ES-I3 (cell line): ENCODE results near the gene FNIP2.
"Not testable (repeated sequence)": the region's sequence is repeated elsewhere in the genome, so short reads cannot be mapped to it uniquely, and the experiment has no call there.

Source experiments
- H3K36me3 ChIP-seq: 2 replicates; pipeline ENCODE4 v1.6.1; 2013; ENCODE audit warnings: mild to moderate bottlenecking, low read length, control low read depth, moderate library complexity; ENCODE audit not compliant: insufficient read depth
- H3K4me1 ChIP-seq: 2 replicates; pipeline ENCODE4 v1.6.1; 2013; ENCODE audit warnings: mild to moderate bottlenecking, control low read depth, low read length; ENCODE audit not compliant: insufficient read depth
- H3K9ac ChIP-seq: 2 replicates; pipeline ENCODE4 v1.6.1; 2013; ENCODE audit warnings: low read depth, mild to moderate bottlenecking, low read length, moderate library complexity
- H3K9me3 ChIP-seq: 2 replicates; pipeline ENCODE4 v1.6.1; 2013; ENCODE audit warnings: mild to moderate bottlenecking, low read length, moderate library complexity; ENCODE audit not compliant: control insufficient read depth, insufficient read depth

Gene FNIP2

DNA sequence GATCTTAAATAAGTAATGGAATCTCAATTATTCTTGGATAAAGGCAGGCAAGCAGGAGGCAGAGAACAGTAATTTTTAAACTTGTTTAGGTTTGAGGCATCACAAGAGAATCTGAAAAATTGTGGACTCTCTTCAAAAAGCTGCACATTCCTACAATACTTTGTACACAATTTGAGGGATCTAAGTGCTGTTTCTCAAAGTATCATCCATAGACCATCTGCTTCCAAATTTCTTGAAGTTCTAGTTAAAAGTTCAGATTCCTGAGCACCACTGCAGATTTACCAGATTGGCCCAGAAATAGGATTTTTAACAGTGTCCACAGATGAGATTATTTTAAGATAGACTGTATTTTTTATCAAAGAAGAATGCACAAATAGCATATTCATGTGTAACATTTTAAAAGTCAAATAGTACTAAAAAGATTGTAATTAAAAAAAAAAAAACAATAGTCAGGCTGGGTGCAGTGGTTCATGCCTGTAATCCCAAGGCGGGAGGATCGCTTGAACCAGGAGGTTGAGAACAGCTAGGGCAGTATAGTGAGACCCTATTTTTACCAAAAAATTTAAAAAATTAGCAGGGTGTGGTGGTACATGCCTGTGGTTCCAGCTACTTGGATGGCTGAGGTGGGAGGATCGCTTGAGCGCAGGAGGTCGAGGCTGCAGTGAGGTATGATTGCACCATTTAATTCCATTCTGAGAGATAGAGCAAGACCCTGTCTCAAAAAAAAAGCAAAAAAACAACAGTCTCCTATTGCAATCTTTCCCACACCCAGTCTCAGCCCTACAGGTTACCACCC lies 14.2 kb upstream of the FNIP2 start:
- Histone ChIP-seq H3K9ac (no peak overlapping the region), H3K36me3 (no peaks in the 10 kb centered on the region), H3K4me1 (no peaks in the 10 kb centered on the region), H3K9me3 (no peaks in the 10 kb centered on the region)

DNA sequence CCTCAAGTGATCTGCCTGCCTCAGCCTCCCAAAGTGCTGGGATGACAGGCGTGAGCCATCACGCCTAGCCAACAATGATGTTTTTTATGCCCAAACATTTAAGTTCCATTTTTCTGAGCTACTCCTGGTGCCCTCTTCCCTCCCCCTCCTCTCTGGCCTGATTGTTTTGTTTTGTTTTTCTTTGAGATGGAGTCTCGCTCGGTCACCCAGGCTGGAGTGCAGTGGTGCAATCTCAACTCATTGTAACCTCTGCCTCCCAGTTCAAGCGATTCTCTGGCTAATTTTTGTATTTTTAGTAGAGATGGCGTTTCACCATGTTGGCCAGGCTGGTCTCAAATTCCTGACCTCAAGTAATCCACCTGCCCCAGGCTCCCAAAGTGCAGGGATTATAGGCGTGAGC lies 13.0 kb upstream of the FNIP2 start:
- H3K4me1 ChIP-seq, H3K9me3 ChIP-seq, H3K9ac ChIP-seq, H3K36me3 ChIP-seq: not testable (repeated sequence)

DNA sequence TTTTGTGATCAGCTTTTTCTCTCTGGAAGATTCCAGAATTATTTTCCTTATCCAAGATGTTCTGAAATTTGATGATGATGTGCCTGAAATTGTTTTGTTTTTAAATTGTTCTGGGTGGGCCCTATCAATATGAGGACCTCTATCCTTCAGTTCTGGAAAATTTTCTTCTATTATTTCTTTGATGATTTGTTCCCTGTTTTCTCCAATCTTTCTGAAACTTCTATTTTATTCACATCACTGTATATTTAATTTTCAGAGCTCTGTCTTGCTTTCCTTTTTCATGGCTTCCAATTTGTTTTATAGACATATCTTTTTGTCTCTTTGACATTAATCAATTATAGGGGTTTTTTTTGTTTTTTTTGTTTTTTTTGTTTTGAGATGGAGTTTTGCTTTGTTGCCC lies 12.2 kb upstream of the FNIP2 start:
- Histone ChIP-seq H3K9me3 (no peaks in the 10 kb centered on the region), H3K4me1 (no peaks in the 10 kb centered on the region), H3K36me3 (no peaks in the 10 kb centered on the region), H3K9ac (no peak overlapping the region)

DNA sequence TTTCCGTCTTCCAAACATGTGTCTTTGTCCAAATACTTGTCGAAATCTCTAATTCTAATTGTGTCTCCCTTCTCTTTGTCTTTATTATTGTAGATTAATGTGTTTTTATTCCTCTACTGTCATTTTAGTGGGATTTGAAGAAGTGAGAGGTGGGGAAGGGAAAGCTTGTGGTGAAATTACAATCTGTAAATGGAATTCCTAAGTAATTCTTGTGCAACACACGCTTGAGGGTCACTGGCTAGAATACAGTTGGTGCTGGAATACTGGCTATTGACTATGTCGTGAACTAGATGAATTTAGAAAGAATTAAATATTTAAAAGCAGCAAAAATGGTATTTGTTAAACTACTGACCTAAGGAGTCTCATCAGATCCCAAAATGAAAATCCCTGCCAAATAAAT lies 10.7 kb upstream of the FNIP2 start:
- Histone ChIP-seq H3K9me3 (no peaks in the 10 kb centered on the region), H3K9ac (no peak overlapping the region), H3K36me3 (no peaks in the 10 kb centered on the region), H3K4me1 (no peaks in the 10 kb centered on the region)

DNA sequence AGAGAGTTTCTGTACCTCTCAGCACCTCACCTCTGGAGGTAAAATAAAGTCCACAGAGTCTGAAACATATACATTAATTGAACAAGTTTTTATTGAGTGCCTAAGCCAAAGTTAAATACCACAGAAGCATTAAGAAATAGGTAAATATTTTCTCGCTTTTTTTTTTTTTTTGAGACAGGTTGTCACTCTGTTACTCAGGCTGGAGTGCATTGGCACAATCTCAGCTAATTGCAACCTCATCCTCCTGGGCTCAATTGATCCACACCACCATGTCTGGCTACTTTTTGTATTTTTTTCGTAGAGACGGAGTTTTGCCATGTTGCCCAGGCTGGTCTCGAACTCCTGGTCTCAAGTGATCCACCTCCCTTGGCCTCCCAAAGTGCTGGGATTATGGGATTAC lies 10.1 kb upstream of the FNIP2 start:
- no peaks in the 10 kb centered on the region for H3K4me1 ChIP-seq
- H3K36me3 ChIP-seq: no peaks in the 10 kb centered on the region
- no peaks in the 10 kb centered on the region for H3K9me3 ChIP-seq
- no peak overlapping the region for H3K9ac ChIP-seq

DNA sequence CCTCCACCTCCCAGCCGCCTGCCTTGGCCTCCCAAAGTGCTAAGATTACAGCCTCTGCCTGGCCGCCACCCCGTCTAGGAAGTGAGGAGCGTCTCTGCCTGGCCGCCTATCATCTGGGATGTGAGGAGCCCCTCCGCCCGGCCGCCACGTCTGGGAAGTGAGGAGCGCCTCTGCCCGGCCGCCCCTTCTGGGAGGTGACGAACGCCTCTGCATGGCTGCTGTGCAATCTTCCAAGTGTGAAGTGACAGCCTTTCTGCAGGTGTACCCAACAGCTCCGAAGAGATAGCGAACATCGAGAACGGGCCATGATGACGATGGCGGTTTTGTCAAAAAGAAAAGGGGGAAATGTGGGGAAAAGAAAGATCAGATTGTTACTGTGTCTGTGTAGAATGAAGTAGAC lies 9.3 kb upstream of the FNIP2 start:
- H3K9ac ChIP-seq, H3K4me1 ChIP-seq, H3K36me3 ChIP-seq, H3K9me3 ChIP-seq: not testable (repeated sequence)

DNA sequence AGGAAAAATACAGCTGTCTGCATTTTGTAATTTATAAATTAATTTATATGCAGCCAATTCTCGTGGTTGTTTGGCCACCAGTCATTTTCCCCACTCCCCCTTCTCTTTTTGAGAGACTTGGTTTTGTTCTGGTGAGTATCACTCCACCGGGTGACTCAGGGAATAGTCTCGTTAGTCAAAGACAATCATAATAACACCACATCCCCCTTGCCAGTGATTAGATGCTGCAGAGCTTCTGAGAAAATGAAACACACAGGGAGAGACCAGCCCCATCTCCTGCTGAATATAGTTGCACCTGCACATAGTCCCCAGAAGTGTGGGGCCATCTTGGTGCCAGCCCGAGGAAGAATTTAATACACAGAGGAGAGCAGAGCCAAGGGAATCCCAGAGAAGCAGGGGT lies 8.0 kb upstream of the FNIP2 start:
- Histone ChIP-seq H3K36me3 (no peaks in the 10 kb centered on the region), H3K9ac (no peak overlapping the region)

DNA sequence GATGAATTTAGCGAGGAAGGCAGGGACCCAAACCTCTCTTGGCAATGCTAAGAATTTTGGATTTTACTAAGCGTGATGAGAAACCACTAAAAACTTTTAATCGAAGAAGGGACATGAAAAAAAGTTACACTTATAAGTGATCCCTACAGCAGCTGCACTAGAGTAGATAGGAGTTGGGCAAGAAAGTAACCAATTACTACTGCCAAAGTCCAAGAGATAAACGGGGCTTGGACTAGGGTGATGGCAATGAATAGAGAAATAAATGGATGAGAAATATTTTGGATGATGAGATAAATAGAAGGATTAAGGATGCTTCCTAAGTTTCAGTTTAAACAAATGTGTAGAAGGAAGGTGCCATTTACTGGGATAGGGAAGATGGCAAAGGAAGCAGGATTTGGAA lies 6.3 kb upstream of the FNIP2 start:
- Histone ChIP-seq H3K9me3 (no peaks in the 10 kb centered on the region), H3K9ac (no peak overlapping the region), H3K4me1 (no peaks in the 10 kb centered on the region), H3K36me3 (no peaks in the 10 kb centered on the region)

More for the DNA sequence above, 8.0 kb upstream of the FNIP2 start:
- Histone ChIP-seq H3K9me3 (no peaks in the 10 kb centered on the region), H3K4me1 (no peaks in the 10 kb centered on the region)

DNA sequence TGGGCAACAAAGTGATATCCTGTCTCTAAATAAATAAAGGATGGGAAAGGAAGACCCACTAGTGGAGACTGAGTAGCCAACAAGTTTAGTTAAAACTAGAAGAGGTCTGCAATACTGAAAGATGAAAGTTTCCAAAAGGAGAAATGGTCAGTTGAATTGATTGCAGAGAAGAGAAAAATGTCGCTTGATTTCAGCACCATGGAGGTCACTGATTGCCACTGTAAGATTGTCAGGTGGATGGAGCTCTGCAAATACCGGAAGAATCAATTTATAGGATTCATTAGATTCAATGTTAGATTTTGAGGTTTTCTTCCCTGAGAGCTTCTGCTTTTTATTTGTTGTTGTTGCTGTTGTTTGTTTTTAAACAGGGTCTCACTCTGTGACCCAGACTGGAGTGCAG lies 5.4 kb upstream of the FNIP2 start:
- Histone ChIP-seq H3K4me1 (no peaks in the 10 kb centered on the region), H3K9ac (no peak overlapping the region)

DNA sequence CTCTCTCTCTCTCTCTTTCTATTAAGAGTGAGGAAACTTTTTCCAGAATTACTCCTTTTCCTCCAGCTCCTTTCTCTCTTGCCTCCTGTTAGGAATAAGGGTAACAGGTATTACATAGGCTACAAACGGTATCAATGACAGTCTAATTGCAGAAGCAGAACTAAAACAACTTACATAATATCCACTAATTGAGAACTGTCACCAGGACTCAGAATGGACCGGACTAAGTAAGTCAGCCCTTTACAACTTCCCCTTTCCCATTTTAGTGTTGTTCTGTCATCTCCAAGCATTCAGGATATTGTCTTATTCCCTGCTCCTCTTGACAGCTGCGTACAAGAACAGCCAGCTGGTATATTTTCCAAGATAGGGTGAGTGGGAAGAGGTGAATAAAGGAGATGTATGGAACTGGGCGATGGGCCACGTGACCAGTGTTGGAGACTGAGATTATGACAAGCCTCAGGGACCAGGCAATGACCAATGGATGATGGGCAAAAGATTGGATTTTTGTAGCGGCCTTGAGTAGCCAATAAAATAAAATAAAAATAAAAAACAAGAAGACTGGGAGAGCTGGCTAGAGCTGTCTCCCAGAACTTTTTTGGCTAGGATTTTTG lies 2.3 kb upstream of the FNIP2 start:
- H3K36me3 ChIP-seq: no peaks in the 10 kb centered on the region
- peaks cover 5% of the 10 kb centered on the region; the same call in 1 of the 2 replicates for H3K4me1 ChIP-seq
- H3K9ac ChIP-seq: no peak overlapping the region
- no peaks in the 10 kb centered on the region for H3K9me3 ChIP-seq

More for the DNA sequence above, 5.4 kb upstream of the FNIP2 start:
- H3K36me3 ChIP-seq: no peaks in the 10 kb centered on the region
- H3K9me3 ChIP-seq: no peaks in the 10 kb centered on the region

DNA sequence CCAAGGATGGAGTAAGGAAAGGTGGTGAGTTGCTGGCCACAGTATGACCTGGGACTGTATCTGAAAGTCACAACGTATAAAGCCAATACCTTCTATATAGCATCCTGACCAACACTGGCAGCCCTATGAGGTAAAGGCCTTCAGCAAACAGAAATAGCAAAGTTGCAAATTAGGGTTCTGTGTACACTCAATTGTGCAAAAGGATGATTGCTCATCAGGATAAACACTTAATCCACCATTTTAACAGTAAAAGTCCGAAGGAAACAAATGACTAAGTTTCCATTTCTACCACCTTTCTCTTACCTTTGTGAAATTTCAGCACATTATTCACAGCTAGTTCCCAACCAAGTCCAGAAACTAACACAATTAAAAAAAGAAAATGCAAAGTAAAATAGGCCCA lies 1.4 kb upstream of the FNIP2 start:
- Histone ChIP-seq H3K4me1 (peaks cover 5% of the 10 kb centered on the region; the same call in 1 of the 2 replicates), H3K9me3 (no peaks in the 10 kb centered on the region), H3K36me3 (no peaks in the 10 kb centered on the region), H3K9ac (no peak overlapping the region)

DNA sequence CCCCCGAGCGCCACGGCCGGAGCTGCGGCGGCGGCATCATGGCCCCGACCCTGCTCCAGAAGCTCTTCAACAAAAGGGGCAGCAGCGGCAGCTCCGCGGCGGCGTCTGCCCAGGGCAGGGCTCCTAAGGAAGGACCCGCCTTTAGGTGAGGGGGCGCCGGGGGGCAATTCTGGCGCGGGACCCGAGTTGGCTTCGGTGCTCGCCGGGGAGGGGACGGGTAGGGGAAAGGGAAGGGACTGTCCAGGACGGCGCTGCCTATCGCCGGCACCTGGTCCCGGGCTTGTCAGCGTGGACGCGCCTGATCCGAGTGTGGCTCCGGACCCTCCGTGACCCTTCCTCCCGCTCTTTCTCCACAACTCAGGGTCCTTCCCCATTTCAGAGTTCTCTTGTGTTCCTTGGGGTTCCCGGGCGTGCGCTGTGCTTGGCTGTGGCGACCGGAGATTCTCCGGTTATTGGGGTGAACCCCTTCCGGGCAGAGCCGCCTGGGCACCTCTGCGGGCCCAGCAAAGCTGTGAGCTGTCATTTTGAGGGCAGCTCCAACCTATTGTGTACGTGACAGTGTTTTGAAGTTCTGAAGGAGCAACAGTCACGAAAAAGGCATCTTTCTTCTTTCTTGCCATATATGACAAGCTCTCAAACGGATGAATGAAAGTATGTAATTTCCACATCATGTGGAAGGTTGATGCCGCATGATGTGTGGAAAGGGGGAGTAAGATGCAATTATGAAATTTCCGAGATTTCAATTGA lies 522 bp downstream of the FNIP2 start:
- no peaks in the 10 kb centered on the region for H3K9me3 ChIP-seq
- peak overlapping the region; percentile 81 for H3K9ac ChIP-seq
- H3K36me3 ChIP-seq: no peaks in the 10 kb centered on the region
- H3K4me1 ChIP-seq: peaks cover 5% of the 10 kb centered on the region; the same call in 1 of the 2 replicates

DNA sequence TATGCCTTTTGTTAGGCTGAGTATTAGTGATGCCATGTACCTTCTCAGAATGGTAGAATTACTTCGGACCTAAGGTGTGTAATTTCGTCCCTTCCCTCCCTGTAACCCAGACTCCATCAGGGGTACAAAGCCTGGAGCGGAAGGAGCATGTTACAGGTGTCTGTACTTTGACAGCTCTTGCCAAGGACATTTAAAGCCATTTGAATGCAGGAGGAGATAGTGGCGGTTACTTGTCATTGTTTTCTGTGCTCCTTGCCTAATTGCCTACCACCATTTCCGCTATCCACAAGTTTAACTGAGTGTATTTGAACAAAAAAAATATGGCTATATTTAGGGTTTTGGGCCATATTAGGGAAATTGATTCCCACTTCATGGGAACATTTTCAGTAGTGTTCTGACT lies 1.8 kb downstream of the FNIP2 start:
- no peaks in the 10 kb centered on the region for H3K9me3 ChIP-seq
- no peaks in the 10 kb centered on the region for H3K36me3 ChIP-seq
- no peak overlapping the region for H3K9ac ChIP-seq
- peaks cover 14% of the 10 kb centered on the region for H3K4me1 ChIP-seq

DNA sequence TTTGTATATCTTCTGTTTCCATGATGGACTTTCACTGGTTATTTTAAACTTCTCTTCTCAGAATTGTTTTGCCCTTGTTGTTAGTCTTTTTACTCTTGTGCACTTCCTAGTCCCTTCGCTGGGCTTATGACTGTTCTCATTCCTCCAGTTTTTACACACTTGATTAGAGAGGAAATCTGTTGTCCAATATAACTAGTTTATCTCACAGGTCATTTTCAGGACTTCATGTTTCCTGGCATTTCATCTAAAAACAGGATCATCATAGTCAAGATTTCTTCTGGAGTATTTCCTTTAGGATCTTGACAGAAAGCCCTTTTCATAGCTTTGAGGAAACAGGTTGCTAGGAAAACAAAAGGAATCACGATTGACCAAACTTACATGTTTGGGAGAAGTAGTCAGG lies 3.0 kb downstream of the FNIP2 start:
- no peak overlapping the region for H3K9ac ChIP-seq
- H3K9me3 ChIP-seq: no peaks in the 10 kb centered on the region
- H3K4me1 ChIP-seq: peaks cover 14% of the 10 kb centered on the region
- H3K36me3 ChIP-seq: no peaks in the 10 kb centered on the region
